Stimulated activated CD4-positive, alpha-beta T cell treated with anti-CD3 and anti-CD28 coated beads, Interleukin-15, amount 100 ng/mL, for 24 hours (primary cell): Measurements from ENCODE around the gene INVS.
"Not testable (repeated sequence)": the region's sequence is repeated elsewhere in the genome, so short reads cannot be mapped to it uniquely, and the experiment has no call there.

Experiments
- DNase-seq: peaks from one replicate; pipeline ENCODE4 v3.0.0-alpha.2; 2020

Gene INVS

GRCh38 chr9:100084734-100085133 lies 14.3 kb upstream of the INVS start:
- DNase-seq: no peak

- no peak for DNase-seq
Observed at GRCh38 chr9:100086097-100086635, 12.9 kb upstream of the INVS start.

- no peak for DNase-seq
Observed at GRCh38 chr9:100087218-100087617, 11.8 kb upstream of the INVS start.

GRCh38 chr9:100088202-100088601 lies 10.8 kb upstream of the INVS start:
- peak; percentile 11 for DNase-seq

GRCh38 chr9:100090880-100091279 lies 8.2 kb upstream of the INVS start:
- no peak for DNase-seq

- DNase-seq: no peak
Observed at GRCh38 chr9:100091650-100092049, 7.4 kb upstream of the INVS start.

GRCh38 chr9:100092066-100092465 lies 7.0 kb upstream of the INVS start:
- no peak for DNase-seq

GRCh38 chr9:100094411-100094810 lies 4.6 kb upstream of the INVS start:
- not testable (repeated sequence) for DNase-seq

- DNase-seq: no peak
Observed at GRCh38 chr9:100096378-100096916, 2.6 kb upstream of the INVS start.

- peak; percentile 49 for DNase-seq
Observed at GRCh38 chr9:100098046-100098886, 777 bp upstream of the INVS start.

GRCh38 chr9:100099722-100100042 lies 639 bp downstream of the INVS start:
- peak; percentile 17 for DNase-seq

GRCh38 chr9:100100146-100100667 lies 1.2 kb downstream of the INVS start:
- no peak for DNase-seq

- DNase-seq: no peak
Observed at GRCh38 chr9:100101608-100102007, 2.6 kb downstream of the INVS start.

- no peak for DNase-seq
Observed at GRCh38 chr9:100104314-100104713, 5.3 kb downstream of the INVS start.

GRCh38 chr9:100105861-100106260 lies 6.8 kb downstream of the INVS start:
- DNase-seq: no peak

- no peak for DNase-seq
Observed at GRCh38 chr9:100106616-100107015, 7.6 kb downstream of the INVS start.

GRCh38 chr9:100108559-100108958 lies 9.5 kb downstream of the INVS start:
- DNase-seq: no peak

GRCh38 chr9:100111235-100111634 lies 12.2 kb downstream of the INVS start:
- no peak for DNase-seq

- no peak for DNase-seq
Observed at GRCh38 chr9:100112677-100113336, 13.8 kb downstream of the INVS start.

- DNase-seq: no peak
Observed at GRCh38 chr9:100117316-100117715, 18.3 kb downstream of the INVS start.

- no peak for DNase-seq
Observed at GRCh38 chr9:100120286-100120685, 21.2 kb downstream of the INVS start.

- DNase-seq: no peak
Observed at GRCh38 chr9:100125236-100125635, 26.2 kb downstream of the INVS start.

- DNase-seq: no peak
Observed at GRCh38 chr9:100125910-100126309, 26.9 kb downstream of the INVS start.

GRCh38 chr9:100126423-100126822 lies 27.4 kb downstream of the INVS start:
- no peak for DNase-seq
